Panc1 (cell line): Measurements from ENCODE around the gene POTEF.
"Not testable (repeated sequence)": the region's sequence is repeated elsewhere in the genome, so short reads cannot be mapped to it uniquely, and the experiment has no call there.

ENCODE experiments used
- CTCF ChIP-seq: fragments of 450-650 bp; IDR thresholded peaks from 2 replicates; pipeline ENCODE4 v1.5.1; 2017; ENCODE audit warnings: mild to moderate bottlenecking
- POLR2AphosphoS5 ChIP-seq: IDR thresholded peaks from 2 replicates; pipeline ENCODE4 v1.6.1; 2012; ENCODE audit warnings: mild to moderate bottlenecking, low read depth, low read length, moderate library complexity
- REST ChIP-seq, 2 experiments: IDR thresholded peaks; 2 replicates each; pipeline ENCODE4 v1.6.1; 2011 to 2012; ENCODE audit warnings: low read depth in 2 of 2, control low read depth in 1 of 2, low read length in 1 of 2, mild to moderate bottlenecking in 1 of 2, moderate library complexity in 1 of 2; ENCODE audit not compliant: insufficient read depth in 1 of 2

- TF ChIP-seq CTCF (peak; percentile 87), POLR2AphosphoS5 (peak; percentile 24; the same call in 1 of the 2 replicates)
- not testable (repeated sequence) for TF ChIP-seq REST (IDR thresholded peaks at IDR 0.05; ENCODE audit: insufficient read depth in 1 of 2, low read depth in 2 of 2, low read length in 1 of 2)
These were observed 27.1 kb upstream of the POTEF start for GRCh38 chr2:130155956-130156623.
